EL (cell line): Measurements from ENCODE around the gene ACY1.

Experiments used
- DNase-seq: peaks from one replicate; pipeline ENCODE4 v3.0.0-alpha.2; 2016

ACY1 gene

GRCh38 chr3:51982838-51983577 lies at the start of gene ACY1:
Gene ACY1 (plus strand): TSS chr3:51983535. CDS start chr3:51984065, 530 bp downstream.
- DNase-seq: peak; percentile 87

- no peak for DNase-seq
Observed at GRCh38 chr3:51934139-51934850, 49.0 kb upstream of the ACY1 start.

- no peak for DNase-seq
Observed at GRCh38 chr3:51934991-51935885, 48.1 kb upstream of the ACY1 start.

- DNase-seq: no peak
Observed at GRCh38 chr3:51935886-51936755, 47.2 kb upstream of the ACY1 start.

- peak; percentile 14 for DNase-seq
Observed at GRCh38 chr3:51937014-51937413, 46.3 kb upstream of the ACY1 start.

GRCh38 chr3:51937611-51938450 lies 45.5 kb upstream of the ACY1 start:
- DNase-seq: no peak

GRCh38 chr3:51938780-51939425 lies 44.4 kb upstream of the ACY1 start:
- DNase-seq: no peak

- DNase-seq: no peak
Observed at GRCh38 chr3:51940648-51941462, 42.5 kb upstream of the ACY1 start.

GRCh38 chr3:51941463-51941797 lies 41.9 kb upstream of the ACY1 start:
- no peak for DNase-seq

- DNase-seq: peak; percentile 100
Observed at GRCh38 chr3:51941798-51942602, 41.3 kb upstream of the ACY1 start, which contains the start of the genes PARP3 and RRP9. Gene PARP3 (plus strand): TSS chr3:51942363. CDS start chr3:51943356, 993 bp downstream. Gene RRP9 (minus strand): TSS chr3:51941904. CDS start chr3:51941867, 37 bp downstream.

GRCh38 chr3:51942603-51943450 lies 40.5 kb upstream of the ACY1 start:
- DNase-seq: peak; percentile 78

- DNase-seq: no peak
Observed at GRCh38 chr3:51943451-51944391, 39.6 kb upstream of the ACY1 start.

- DNase-seq: no peak
Observed at GRCh38 chr3:51944451-51945021, 38.8 kb upstream of the ACY1 start.

- no peak for DNase-seq
Observed at GRCh38 chr3:51945031-51945840, 38.1 kb upstream of the ACY1 start.

- no peak for DNase-seq
Observed at GRCh38 chr3:51945926-51946705, 37.2 kb upstream of the ACY1 start.
